ENCODE results near the gene ATAD1. TPM values are rescaled to one million over a fixed set of nuclear protein-coding genes. Genes with fewer than 3 reads are reported as not detected.

ATAD1 gene
- total and polyA plus RNA-seq, 2 of the 8 experiments (the other 6 are each of a cell fraction or from before 2014, with no cell fraction given) = 8.9 to 35.3 TPM

DNA sequence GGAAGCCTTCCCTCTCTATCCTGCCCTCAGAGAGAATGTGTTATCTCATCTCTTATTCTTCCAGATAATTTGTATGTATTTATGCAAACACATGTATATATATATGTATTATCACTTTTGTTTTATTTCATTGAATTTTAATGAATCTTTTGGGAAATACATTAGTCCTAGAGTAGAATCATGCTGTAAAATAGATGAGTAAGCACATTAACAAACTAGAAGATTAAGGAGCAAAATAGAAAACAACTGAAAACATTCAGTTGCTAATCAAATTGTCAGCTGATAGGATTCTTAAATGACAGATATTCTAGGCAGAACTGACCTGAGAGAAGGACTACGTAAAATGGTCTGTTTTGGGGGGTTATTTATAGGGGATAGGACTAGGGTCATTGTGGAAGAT lies 34.1 kb upstream of the ATAD1 start:
- H3K36me3 ChIP-seq (ENCODE audit: control insufficient read depth in 2 of 4, insufficient read depth in 4 of 4, low read length in 3 of 4) = no peaks in the 10 kb centered on the region
- CTCF ChIA-PET (ENCODE audit: partially characterized antibody) = interaction anchor here (0.6 to 4.3 kb wide), 6 partner anchors 10 to 682 kb away, joined by 3 to 25 read pairs (median 4); no protein-coding TSS in a partner anchor

More for the DNA sequence above, 34.1 kb upstream of the ATAD1 start:
- H2BK20ac ChIP-seq (ENCODE audit: low read length) = no peak overlapping the region
- H4K5ac ChIP-seq (ENCODE audit: insufficient read length, low read depth, low read length) = no peak overlapping the region
- no peak overlapping the region for H3K27ac ChIP-seq (ENCODE audit: low read depth, low read length)
- no peak overlapping the region for H3K23ac ChIP-seq (ENCODE audit: insufficient read length)
- TF ChIP-seq JUN (IDR thresholded peaks at IDR 0.05; ENCODE audit: low read depth, low read length) (no peak), EZH2 (IDR thresholded peaks at IDR 0.05; ENCODE audit: low read depth, low read length, severe bottlenecking) (no peak)
- no peak overlapping the region for H2BK12ac ChIP-seq (ENCODE audit: low read depth, low read length)
- no peak overlapping the region for H2BK15ac ChIP-seq (ENCODE audit: low read length)
- H3K79me2 ChIP-seq (ENCODE audit: control insufficient read depth in 1 of 2, insufficient read depth in 2 of 2, low read length in 2 of 2) = no peaks in the 10 kb centered on the region
- no peaks in the 10 kb centered on the region for H3K4me1 ChIP-seq (replicated peaks in 1 of 4; ENCODE audit: control insufficient read depth in 3 of 4, insufficient read depth in 4 of 4, low read length in 3 of 4)
- no peak overlapping the region for H2BK5ac ChIP-seq (ENCODE audit: low read depth, low read length)
- WGBS, 2 experiments (ENCODE audit: extremely low coverage in 1 of 2, insufficient coverage in 1 of 2, insufficient read length in 1 of 2, insufficient replicate concordance in 2 of 2, low coverage in 1 of 2, low lambda C conversion rate in 2 of 2, missing lambda C conversion rate in 1 of 2) = 100% methylated on average over 1 of the region's 1 CpG; no CpG with 5 or more reads in 1 of the 2 experiments
- H3K14ac ChIP-seq (ENCODE audit: insufficient read length) = no peak overlapping the region
- DNase-seq (ENCODE audit: low read depth in 1 of 2, low spot score in 2 of 2) (no peak), FAIRE-seq (no peak)
- POLR2A ChIA-PET (ENCODE audit: partially characterized antibody) = no interaction called here
- H3K18ac ChIP-seq (ENCODE audit: extremely low read depth, low read length) = no peak overlapping the region
- no peak overlapping the region for H4K8ac ChIP-seq (ENCODE audit: extremely low read depth, insufficient read depth, low read length)
- H3K27me3 ChIP-seq (replicated peaks in 1 of 4; ENCODE audit: control insufficient read depth in 3 of 4, extremely low read depth in 1 of 4, insufficient read depth in 3 of 4, low read length in 3 of 4) = no peaks in the 10 kb centered on the region
- H3K23me2 ChIP-seq (ENCODE audit: low read depth, low read length) = no peaks in the 10 kb centered on the region
- no peak overlapping the region for H2AFZ ChIP-seq (ENCODE audit: low read length)
- no peaks in the 10 kb centered on the region for H3K9me3 ChIP-seq (ENCODE audit: insufficient read depth in 2 of 2, low read depth in 1 of 2, low read length in 1 of 2)
- no peaks in the 10 kb centered on the region for H3K79me1 ChIP-seq (ENCODE audit: low read depth, low read length)
- no peak overlapping the region for H3K4me2 ChIP-seq (ENCODE audit: insufficient read depth in 1 of 2, low read depth in 2 of 2, low read length in 2 of 2)
- H3K9ac ChIP-seq (replicated peaks in 1 of 4; ENCODE audit: extremely low read depth in 1 of 4, low read depth in 3 of 4, low read length in 3 of 4) = no peak overlapping the region
- no peak overlapping the region for H3K4me3 ChIP-seq (ENCODE audit: extremely low read depth in 1 of 4, insufficient read depth in 2 of 4, low read depth in 3 of 4, low read length in 4 of 4)
- no peak overlapping the region for H3K56ac ChIP-seq (replicated peaks; ENCODE audit: insufficient read length, low read depth, low read length)
- H4K91ac ChIP-seq (replicated peaks; ENCODE audit: insufficient read length, low read length) = no peak overlapping the region
- H3K4ac ChIP-seq (replicated peaks; ENCODE audit: insufficient read length, low read depth, low read length) = no peak overlapping the region
- H2AK5ac ChIP-seq (ENCODE audit: low read depth, low read length) = no peak overlapping the region
- no peaks in the 10 kb centered on the region for H4K20me1 ChIP-seq (replicated peaks in 1 of 2; ENCODE audit: control insufficient read depth in 1 of 2, insufficient read depth in 2 of 2, low read length in 2 of 2)
- no peak overlapping the region for H2BK120ac ChIP-seq (replicated peaks; ENCODE audit: low read depth, low read length)

Data from H1 (cell line).